Body of pancreas (tissue), 4 donors: Measurements from ENCODE around the gene SYNJ2. TPM values are rescaled to one million over a fixed set of nuclear protein-coding genes. Genes with fewer than 3 reads are reported as not detected.

Source experiments
- ATAC-seq: fragments of 150-250 bp; one replicate; pipeline ENCODE4 v1.9.1; 2016
- DNase-seq, 4 donors: peaks; one replicate each; pipeline ENCODE4 v3.0.0-alpha.2; 2019
- H3K27ac ChIP-seq, 4 donors: fragments of 200-600 bp; sonication (generic); 1 replicate in 3 of 4; 2 replicates in 1 of 4; pipeline versions ENCODE4 v1.5.1 to v1.6.1; 2016 to 2019; ENCODE audit warnings: mild to moderate bottlenecking in 1 of 4, mixed read lengths in 1 of 4, moderate library complexity in 1 of 4
- H3K27me3 ChIP-seq, 2 donors: fragments of 200-600 bp; sonication (generic); one replicate each; pipeline ENCODE4 v1.6.0; 2016; ENCODE audit warnings: mild to moderate bottlenecking in 1 of 2
- H3K36me3 ChIP-seq, 2 donors: fragments of 200-600 bp; sonication (generic); replicated peaks in 1 of 2; 2 replicates each; pipeline ENCODE4 v1.5.1; 2016; ENCODE audit warnings: low read depth in 2 of 2; ENCODE audit not compliant: insufficient read depth in 1 of 2
- H3K4me1 ChIP-seq: fragments of 200-600 bp; sonication (generic); one replicate; pipeline ENCODE4 v1.6.0; 2016
- H3K4me3 ChIP-seq, 2 donors: fragments of 200-600 bp; sonication (generic); 1 replicate in 1 of 2; 2 replicates in 1 of 2; pipeline ENCODE4 v1.5.1; 2016 to 2019
- H3K9me3 ChIP-seq, 3 donors: fragments of 200-600 bp; sonication (generic); 1 replicate in 2 of 3; 2 replicates in 1 of 3; pipeline ENCODE4 v1.5.1; 2016
- POLR2A ChIP-seq, 3 donors: fragments of 450-650 bp; IDR thresholded peaks; one replicate each; pipeline ENCODE4 v1.6.1; 2016; ENCODE audit warnings: antibody characterized with exemption in 3 of 3, mild to moderate bottlenecking in 2 of 3
- WGBS, 2 donors: methylation state at CpG; one replicate each; pipeline ENCODE4 v1.1.5; 2017; 5-methylcytosine and 5-hydroxymethylcytosine counted together
- intact Hi-C: fragments of 100-400 bp; cut with DNase I; formaldehyde crosslinking; loops from one replicate; pipeline ENCODE4 v1.15.1; 2023
- total RNA-seq, 2 donors: library from RNA; depleted of rRNA; stranded (reverse); fragments of >200 nt; gene quantifications; one replicate each; pipeline ENCODE4 v1.1.0, GENCODE V29; 2016
- TF ChIP-seq, protein P1 (sequence below), 7 experiments: fragments of 450-650 bp in 4 of 7; fragments of 200-600 bp in 3 of 7; sonication (generic) in 3 of 7; IDR thresholded peaks; one replicate each; pipeline ENCODE4 v1.5.1; 2016 to 2019; ENCODE audit warnings: antibody characterized with exemption in 7 of 7

The SYNJ2 gene
- total RNA-seq, 2 donors from 2014 or later, result 12.2 to 14.8 TPM

DNA sequence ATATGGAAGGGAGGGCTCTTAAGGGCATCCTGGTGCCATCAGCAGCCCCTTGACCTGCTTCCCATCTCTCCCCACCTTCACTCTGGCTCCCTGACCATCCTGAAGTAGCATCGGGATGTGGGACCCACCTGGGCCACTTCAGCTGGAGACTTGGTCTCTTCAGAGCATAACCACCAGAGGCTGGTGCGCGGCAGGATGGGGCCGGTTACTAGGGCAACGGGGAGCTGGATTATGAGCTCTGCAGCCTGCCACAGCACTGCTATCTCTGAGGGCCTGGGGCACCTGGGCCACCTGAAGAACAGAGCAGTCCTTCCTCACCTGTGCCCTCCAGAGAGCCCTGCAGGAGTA lies 79.7 kb downstream of the SYNJ2 start:
- ATAC-seq (no peak), DNase-seq (no peak)
- Histone ChIP-seq H3K27me3 (no peaks in the 10 kb centered on the region), H3K4me1 (peaks cover 30% of the 10 kb centered on the region), H3K4me3 (no peak overlapping the region), H3K27ac (peak overlapping the region; percentile 75 to 89 (median 83)), H3K9me3 (no peaks in the 10 kb centered on the region), H3K36me3 (peaks cover 0 to 5% of the 10 kb centered on the region in 2 donors)
- TF ChIP-seq, protein P1, sequence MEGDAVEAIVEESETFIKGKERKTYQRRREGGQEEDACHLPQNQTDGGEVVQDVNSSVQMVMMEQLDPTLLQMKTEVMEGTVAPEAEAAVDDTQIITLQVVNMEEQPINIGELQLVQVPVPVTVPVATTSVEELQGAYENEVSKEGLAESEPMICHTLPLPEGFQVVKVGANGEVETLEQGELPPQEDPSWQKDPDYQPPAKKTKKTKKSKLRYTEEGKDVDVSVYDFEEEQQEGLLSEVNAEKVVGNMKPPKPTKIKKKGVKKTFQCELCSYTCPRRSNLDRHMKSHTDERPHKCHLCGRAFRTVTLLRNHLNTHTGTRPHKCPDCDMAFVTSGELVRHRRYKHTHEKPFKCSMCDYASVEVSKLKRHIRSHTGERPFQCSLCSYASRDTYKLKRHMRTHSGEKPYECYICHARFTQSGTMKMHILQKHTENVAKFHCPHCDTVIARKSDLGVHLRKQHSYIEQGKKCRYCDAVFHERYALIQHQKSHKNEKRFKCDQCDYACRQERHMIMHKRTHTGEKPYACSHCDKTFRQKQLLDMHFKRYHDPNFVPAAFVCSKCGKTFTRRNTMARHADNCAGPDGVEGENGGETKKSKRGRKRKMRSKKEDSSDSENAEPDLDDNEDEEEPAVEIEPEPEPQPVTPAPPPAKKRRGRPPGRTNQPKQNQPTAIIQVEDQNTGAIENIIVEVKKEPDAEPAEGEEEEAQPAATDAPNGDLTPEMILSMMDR (IDR thresholded peaks at IDR 0.05), result no peak
- TF ChIP-seq POLR2A (IDR thresholded peaks at IDR 0.05), result no peak
- WGBS, 2 donors, result 70 to 94% methylated on average over 2 to 5 of the region's 5 CpGs
- intact Hi-C loops, result no loop called here

DNA sequence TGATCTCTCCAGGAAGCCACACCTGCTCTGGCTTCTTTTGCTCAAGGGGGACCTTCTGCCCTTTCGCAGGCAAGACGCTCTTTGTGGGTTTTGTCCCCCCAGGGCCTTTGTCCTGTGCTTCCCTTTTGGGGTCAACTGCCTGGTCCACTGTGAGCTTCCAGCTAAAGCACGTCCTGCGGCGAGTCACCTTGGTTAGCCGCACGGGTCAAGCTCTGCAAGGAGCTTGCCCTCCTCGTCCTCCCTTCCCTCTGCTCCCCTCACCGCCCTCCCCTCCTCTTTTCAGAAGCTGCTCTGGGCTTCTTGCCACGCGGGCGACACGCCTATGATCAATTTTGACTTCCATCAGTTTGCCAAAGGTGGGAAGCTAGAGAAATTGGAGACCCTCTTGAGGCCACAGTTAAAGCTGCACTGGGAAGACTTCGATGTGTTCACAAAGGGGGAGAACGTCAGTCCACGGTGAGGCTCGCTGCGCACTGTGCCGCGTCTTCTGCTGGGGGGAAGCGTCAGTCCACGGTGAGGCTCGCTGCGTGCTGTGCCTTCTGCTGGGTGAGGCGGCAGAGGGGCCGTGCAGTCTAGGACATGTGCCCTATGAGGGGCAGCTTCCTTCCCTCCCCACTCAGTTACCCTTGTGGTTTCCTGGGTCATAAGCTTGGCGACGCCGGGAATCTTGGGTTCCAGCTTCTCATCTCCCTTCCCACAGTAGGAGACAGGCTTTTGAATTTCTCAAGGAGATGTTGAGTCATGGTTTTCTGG lies 80.2 kb downstream of the SYNJ2 start:
- peaks cover 0 to 6% of the 10 kb centered on the region in 2 donors for H3K36me3 ChIP-seq
- ATAC-seq (no peak), DNase-seq (no peak)
- no peak for TF ChIP-seq POLR2A (IDR thresholded peaks at IDR 0.05)
- TF ChIP-seq, protein P1 (IDR thresholded peaks at IDR 0.05), result no peak
- no peak overlapping the region for H3K4me3 ChIP-seq
- WGBS, 2 donors, result 92 to 94% methylated on average over 26 to 29 of the region's 29 CpGs
- no peaks in the 10 kb centered on the region for H3K27me3 ChIP-seq
- H3K27ac ChIP-seq, result peak overlapping the region in 3 of 4 donors; percentile 79 to 89 (median 87)
- H3K9me3 ChIP-seq, result no peaks in the 10 kb centered on the region
- intact Hi-C loops, result no loop called here
- peaks cover 30% of the 10 kb centered on the region for H3K4me1 ChIP-seq

DNA sequence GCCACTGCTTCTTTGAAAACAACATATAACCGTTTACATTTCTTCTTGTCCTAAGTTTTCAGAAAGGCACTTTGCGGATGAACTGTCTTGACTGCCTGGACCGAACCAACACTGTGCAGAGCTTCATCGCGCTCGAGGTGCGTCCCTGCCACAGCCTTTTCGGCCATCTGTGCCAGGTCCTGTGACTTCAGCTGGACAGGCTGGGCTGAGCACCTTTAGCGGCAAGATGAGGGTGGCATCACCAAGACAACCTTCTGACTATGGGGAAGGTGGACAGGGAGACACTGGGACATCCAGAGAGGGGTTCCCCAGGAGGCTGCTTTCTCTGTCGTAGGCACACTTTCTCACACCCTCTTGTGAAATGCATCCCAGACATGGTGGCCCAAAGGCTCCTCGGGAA lies 82.1 kb downstream of the SYNJ2 start:
- DNase-seq (no peak), ATAC-seq (no peak)
- 96 to 97% methylated on average over 11 of the region's 11 CpGs for WGBS, 2 donors
- no peak overlapping the region for H3K4me3 ChIP-seq
- H3K27me3 ChIP-seq, result no peaks in the 10 kb centered on the region
- H3K27ac ChIP-seq, result no peak overlapping the region
- H3K36me3 ChIP-seq, result peaks cover 0 to 6% of the 10 kb centered on the region in 2 donors
- TF ChIP-seq POLR2A (IDR thresholded peaks at IDR 0.05), result no peak
- TF ChIP-seq, protein P1 (IDR thresholded peaks at IDR 0.05), result no peak
- H3K9me3 ChIP-seq, result no peaks in the 10 kb centered on the region
- intact Hi-C loops, result no loop called here
- peaks cover 34% of the 10 kb centered on the region for H3K4me1 ChIP-seq

GRCh38 chr6:158064725-158065251 lies 83.1 kb downstream of the SYNJ2 start:
- H3K4me3 ChIP-seq, result no peak overlapping the region
- no peak for ATAC-seq
- TF ChIP-seq POLR2A (IDR thresholded peaks at IDR 0.05), result no peak
- TF ChIP-seq, protein P1 (IDR thresholded peaks at IDR 0.05), result no peak
- DNase-seq, result peak in 1 of 4 donors; percentile 23
- H3K4me1 ChIP-seq, result peaks cover 30% of the 10 kb centered on the region
- no peak overlapping the region for H3K27ac ChIP-seq
- peaks cover 0 to 6% of the 10 kb centered on the region in 2 donors for H3K36me3 ChIP-seq
- WGBS, 2 donors, result 88 to 93% methylated on average over 6 to 22 of the region's 24 CpGs
- H3K27me3 ChIP-seq, result no peaks in the 10 kb centered on the region
- H3K9me3 ChIP-seq, result no peaks in the 10 kb centered on the region
- intact Hi-C loops, result no loop called here
